GM19035 (cell line): ENCODE results near the gene ERGIC3.

ENCODE experiments used
- ATAC-seq: cut with Tn5 transposase; IDR thresholded peaks from one replicate; pipeline ENCODE4 v1.9.1; 2021; ENCODE audit not compliant: unreplicated experiment

Gene ERGIC3

DNA sequence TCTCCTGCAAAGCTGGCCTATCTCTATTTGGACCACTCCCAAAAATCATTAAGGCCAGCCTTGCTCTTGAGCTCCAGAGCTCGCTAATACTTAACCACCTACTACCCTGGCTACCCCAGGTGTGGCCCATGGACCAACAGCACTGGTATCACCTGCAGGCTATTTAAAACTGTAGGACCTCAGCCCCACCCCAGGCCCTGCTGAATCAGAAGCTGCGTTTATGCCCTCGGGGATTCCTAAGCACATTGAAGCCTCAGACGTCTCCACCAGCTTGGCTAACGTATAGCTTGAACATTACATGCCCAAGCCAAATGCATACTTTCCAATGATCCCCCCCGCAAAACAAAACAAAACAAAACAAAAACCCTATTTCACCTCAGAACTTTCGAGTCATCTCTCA, 54.0 kb downstream of the ERGIC3 start:
- ATAC-seq = no peak

GRCh38 chr20:35597186-35597585, 55.3 kb downstream of the ERGIC3 start:
- ATAC-seq = no peak

- no peak for ATAC-seq
These were observed 56.6 kb downstream of the ERGIC3 start for GRCh38 chr20:35598476-35598875.

DNA sequence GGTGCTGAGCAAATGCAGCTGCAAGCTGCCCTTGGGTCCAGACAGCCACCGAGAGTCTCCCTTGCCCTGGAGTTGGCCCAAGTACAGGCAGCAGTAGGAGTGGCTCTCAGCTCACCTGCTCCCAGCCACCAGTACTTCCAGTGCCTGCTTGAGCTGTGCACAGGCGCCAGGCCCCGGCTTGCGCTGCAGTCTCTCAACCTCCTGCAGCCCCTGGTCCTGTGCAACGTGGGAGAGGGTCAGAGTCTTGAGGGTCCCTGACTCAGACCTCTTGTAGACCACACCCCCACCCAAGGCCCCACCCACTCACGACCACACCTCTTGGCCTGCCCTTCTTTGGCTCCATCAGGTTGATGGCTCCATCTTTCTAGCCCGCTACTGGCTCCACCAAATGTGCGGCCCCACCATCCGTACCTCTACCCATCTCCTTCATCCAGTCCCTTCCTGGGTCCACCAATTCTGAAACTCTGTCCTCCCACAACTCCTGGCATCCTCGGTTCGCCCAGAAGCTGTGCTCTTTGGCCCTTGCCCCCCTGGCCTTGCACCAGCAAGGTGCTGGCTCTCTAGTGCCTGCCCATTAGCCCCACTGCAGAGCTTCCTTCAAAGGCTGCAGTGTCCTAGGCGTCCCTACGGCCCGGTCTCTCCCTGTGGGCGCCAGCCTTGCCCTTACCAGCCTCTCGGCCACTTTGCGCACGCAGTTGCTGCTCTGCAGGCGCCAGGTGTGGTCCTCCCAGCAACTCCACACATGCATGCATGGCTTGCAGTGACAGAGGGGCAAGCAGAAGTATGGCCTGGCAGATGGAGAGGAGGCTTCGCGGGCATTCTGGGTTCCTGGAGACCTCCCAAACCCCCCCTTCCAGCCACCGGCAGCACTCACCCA, 57.3 kb downstream of the ERGIC3 start:
- no peak for ATAC-seq

DNA sequence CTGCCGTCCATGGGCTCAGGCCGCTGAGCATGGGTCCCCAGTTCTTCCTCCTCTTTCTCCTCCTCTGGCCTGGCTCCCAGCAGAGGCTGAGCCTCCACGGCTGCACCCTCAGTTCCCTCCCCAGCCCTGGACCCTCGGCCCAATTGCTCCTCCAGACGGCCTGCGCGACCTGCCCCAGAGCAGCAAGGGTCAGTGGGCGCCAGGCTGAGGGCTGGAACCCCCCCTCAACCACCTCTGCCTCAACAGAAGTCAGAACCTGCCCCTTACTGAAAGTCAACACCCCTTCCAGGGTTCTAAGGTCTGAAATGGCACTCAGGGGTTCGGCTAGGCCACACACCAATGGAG, 57.9 kb downstream of the ERGIC3 start:
- no peak for ATAC-seq

DNA sequence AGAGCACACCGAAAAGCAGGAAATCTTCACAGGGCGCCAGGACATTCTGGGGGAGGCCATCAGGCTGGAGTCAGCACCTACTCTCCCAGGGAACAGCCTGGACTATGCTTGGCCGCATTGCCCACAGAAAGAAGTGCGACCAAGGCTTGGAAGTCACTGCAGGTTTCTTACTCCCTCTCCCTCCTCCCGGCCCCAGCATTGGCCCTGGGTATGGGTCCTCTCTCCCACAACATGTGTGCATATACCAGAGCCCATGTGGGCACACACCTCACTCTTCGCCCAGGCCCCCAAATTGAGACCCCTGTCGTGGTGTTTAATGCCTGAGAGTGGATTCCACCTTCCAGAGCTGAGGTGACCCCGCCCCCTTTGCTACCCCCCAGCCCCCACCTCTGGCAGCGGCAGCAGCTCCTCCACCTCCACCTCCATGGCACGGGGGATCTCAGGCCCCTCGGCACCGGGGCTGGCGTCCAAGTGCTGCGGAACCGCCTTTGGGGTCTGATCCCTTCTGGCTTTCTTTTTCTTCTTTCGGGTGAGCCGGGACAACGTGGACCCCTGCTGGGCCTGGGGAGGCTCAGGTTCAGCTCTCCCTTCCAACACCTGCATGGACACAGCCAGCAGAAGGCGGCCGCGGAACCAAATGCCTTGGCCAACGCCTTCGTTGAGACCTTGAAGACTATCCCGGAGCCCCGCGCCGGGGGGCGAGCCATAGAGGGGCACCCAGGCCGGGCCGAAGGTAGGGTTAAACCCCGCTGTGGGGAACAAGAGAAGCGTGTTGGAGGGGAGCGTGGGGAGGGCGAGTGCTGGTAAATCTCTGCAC, 58.5 kb downstream of the ERGIC3 start:
- no peak for ATAC-seq

DNA sequence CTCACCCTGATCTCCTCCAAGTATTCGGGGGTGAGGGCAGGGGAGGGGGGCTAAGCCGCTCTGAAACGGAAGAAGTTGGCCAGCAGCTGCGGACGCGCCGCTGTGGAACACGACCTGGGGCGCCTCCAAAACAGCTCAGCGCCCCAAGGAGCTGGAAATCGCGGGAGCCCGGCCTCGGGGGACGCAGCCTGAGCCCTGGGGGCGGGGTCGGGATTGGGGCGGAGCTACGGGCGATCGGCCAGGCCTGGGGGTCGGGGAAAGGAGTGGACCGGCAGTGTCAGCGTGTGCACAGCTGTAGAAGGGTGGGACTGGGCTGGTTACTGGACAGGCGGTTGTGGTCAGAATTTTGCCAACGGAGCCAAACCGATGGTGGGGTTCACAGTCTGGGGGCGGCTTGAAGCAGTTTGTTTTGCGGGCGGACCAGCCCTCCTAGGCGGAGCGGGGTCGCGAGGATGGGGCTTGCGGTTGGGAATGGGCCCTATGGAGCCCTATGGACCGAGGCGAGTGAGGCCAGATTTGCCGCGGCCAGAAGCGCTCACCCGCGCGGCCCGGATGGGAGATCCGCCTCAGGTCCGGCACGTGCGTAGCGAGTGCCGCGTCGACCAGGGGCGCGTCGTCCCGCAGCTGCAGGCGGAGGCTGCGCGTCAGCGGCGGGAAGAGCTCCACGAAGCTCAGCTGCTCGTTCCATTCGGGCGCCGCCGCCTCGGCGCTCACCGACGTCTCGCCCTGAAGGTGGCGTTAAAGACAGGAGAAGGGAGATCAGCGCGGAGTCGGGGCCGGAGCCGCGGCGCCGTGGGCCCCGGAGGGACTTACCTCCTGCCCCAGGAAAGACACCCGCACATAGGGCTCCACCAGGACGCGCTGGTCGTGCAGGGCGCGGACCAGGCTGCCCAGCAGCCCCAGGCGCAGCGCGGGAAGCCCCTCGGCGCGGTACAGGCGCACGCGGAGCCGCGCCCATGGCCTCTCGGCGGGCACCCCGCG, 59.4 kb downstream of the ERGIC3 start:
- no peak for ATAC-seq

DNA sequence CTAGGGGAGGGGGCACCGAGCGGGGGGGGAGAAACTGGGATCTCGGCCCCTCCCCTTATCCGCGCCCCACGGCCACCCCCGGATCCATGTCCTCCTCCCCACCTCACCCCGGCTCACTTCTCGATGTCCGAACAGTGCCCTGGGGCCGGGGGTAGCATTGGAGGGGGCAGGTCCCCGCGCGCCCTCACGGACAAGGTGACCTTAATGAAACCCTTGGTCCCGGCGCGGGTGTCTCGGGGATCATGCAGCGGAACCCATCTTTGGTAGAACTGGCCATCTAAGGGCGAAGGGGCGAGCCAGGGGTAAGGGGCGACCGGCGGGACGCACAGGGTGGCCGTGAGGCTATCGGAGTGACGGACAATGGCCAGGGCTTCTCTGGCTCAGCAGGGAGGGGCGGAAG, 60.1 kb downstream of the ERGIC3 start:
- no peak for ATAC-seq

- no peak for ATAC-seq
These were observed 61.1 kb downstream of the ERGIC3 start for GRCh38 chr20:35602851-35603495.

- ATAC-seq = no peak
These were observed 62.0 kb downstream of the ERGIC3 start for GRCh38 chr20:35603695-35604448.

DNA sequence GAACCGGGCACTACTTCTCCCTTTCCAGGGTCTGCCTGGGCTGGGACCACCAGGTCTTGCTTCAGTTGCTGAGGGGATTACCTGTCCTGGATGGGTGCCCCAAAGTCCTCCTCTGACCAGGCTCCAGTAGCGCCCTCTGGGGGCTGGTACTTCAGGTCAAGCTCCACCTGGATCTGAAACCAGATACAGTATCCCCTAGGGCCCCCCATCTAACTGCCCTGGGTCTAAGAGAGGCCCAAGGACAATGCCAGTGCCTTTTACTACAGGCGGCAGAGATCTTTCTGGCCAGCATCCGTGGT, 62.5 kb downstream of the ERGIC3 start:
- ATAC-seq = no peak

GRCh38 chr20:35606127-35606526, 64.2 kb downstream of the ERGIC3 start:
- no peak for ATAC-seq
